HCT116 (cell line): ENCODE measurements around the gene PDE8A. TPM values are rescaled to one million over a fixed set of nuclear protein-coding genes. Genes with fewer than 3 reads are reported as not detected.

Experiments used
- ATAC-seq: fragments of 200-7000 bp; cut with Tn5 transposase; 2 replicates; pipeline ENCODE4 v1.9.1; 2020; ENCODE audit warnings: mild to moderate bottlenecking, moderate library complexity
- BruUV-seq: library from RNA; stranded (reverse); fragments of 400-500 nt; replicated peaks from 2 replicates; lab custom pipeline; 2021; lab: Mats Ljungman, UMichigan
- CTCF ChIA-PET: fragments of 300-600 bp; sonication (Branson Sonifier 250); formaldehyde crosslinking; loops from one replicate; lab custom pipeline; 2021; ENCODE audit warnings: antibody characterized with exemption; lab: Charles Lee
- POLR2A ChIA-PET: fragments of 300-600, 350-600 bp; sonication (Branson Sonifier 250); formaldehyde crosslinking; loops from one replicate; lab custom pipeline; 2021; ENCODE audit warnings: antibody characterized with exemption; lab: Charles Lee
- RAD21 ChIA-PET, 2 experiments: fragments of 300-600 bp; sonication (Branson Sonifier 250); formaldehyde crosslinking; loops; one replicate each; lab custom pipeline; 2023; ENCODE audit warnings: low total read pairs in 2 of 2; ENCODE audit not compliant: uncharacterized antibody in 2 of 2, unreplicated experiment in 2 of 2, low non-redundant PET in 1 of 2; lab: Charles Lee
- DNase-seq: peaks from one replicate; pipeline ENCODE4 v3.0.0-alpha.2; 2010; ENCODE audit warnings: low read depth, low spot score
- H2AFZ ChIP-seq: fragments of 200-600 bp; shearing (Covaris generic), sonication (generic); 2 replicates; pipeline ENCODE4 v1.6.1; 2017; ENCODE audit warnings: low read depth, mixed run types, mixed read lengths, antibody characterized with exemption, low read length; ENCODE audit not compliant: poor library complexity, severe bottlenecking
- H3K27ac ChIP-seq: 2 replicates; pipeline ENCODE4 v1.5.1; 2012; ENCODE audit warnings: low read depth, low read length
- H3K27me3 ChIP-seq: fragments of 200-600 bp; sonication (generic); 2 replicates; pipeline ENCODE4 v1.6.1; 2016; ENCODE audit warnings: mixed run types, low read length, mixed read lengths; ENCODE audit not compliant: insufficient read depth
- H3K36me3 ChIP-seq, 2 experiments: fragments of 200-500 bp in 1 of 2; fragments of 200-600 bp in 1 of 2; sonication (Bioruptor generic) in 1 of 2; sonication (generic) in 1 of 2; 2 replicates each; pipeline versions ENCODE4 v1.5.1 to v1.6.1; 2014 to 2016; ENCODE audit warnings: low read length in 2 of 2, inconsistent platforms in 1 of 2, mixed read lengths in 1 of 2, mixed run types in 1 of 2; ENCODE audit not compliant: insufficient read depth in 2 of 2, control insufficient read depth in 1 of 2
- H3K4me1 ChIP-seq, 2 experiments: fragments of 200-600 bp in 1 of 2; sonication (generic) in 1 of 2; 2 replicates each; pipeline versions ENCODE4 v1.5.1 to v1.6.1; 2012 to 2017; ENCODE audit warnings: low read length in 2 of 2, inconsistent platforms in 1 of 2, mild to moderate bottlenecking in 1 of 2, mixed read lengths in 1 of 2, mixed run types in 1 of 2, moderate library complexity in 1 of 2; ENCODE audit not compliant: insufficient read depth in 2 of 2, control insufficient read depth in 1 of 2
- H3K4me2 ChIP-seq: fragments of 200-600 bp; sonication (generic); 2 replicates; pipeline ENCODE4 v1.6.1; 2017; ENCODE audit warnings: mixed run types, low read length, mixed read lengths
- H3K4me3 ChIP-seq, 2 experiments: fragments of 200-600 bp in 1 of 2; sonication (generic) in 1 of 2; replicated peaks in 1 of 2; 2 replicates each; pipeline ENCODE4 v1.5.1; 2011 to 2016; ENCODE audit warnings: low read length in 2 of 2, control low read depth in 1 of 2, low read depth in 1 of 2, mild to moderate bottlenecking in 1 of 2, mixed read lengths in 1 of 2, mixed run types in 1 of 2
- H3K79me2 ChIP-seq: fragments of 200-600 bp; sonication (generic); 2 replicates; pipeline ENCODE4 v1.6.1; 2017; ENCODE audit warnings: mild to moderate bottlenecking, mixed run types, low read length, moderate library complexity, mixed read lengths; ENCODE audit not compliant: insufficient read depth
- H3K9ac ChIP-seq: fragments of 200-600 bp; sonication (generic); 2 replicates; pipeline ENCODE4 v1.6.1; 2016; ENCODE audit warnings: low read length, mixed read lengths
- H3K9me2 ChIP-seq: fragments of 200-600 bp; sonication (generic), shearing (Covaris generic); 2 replicates; pipeline ENCODE4 v1.6.1; 2017; ENCODE audit warnings: mixed run types, mild to moderate bottlenecking, moderate library complexity; ENCODE audit not compliant: insufficient read depth
- H3K9me3 ChIP-seq, 2 experiments: fragments of 200-500 bp in 1 of 2; fragments of 200-600 bp in 1 of 2; sonication (Bioruptor generic) in 1 of 2; sonication (generic) in 1 of 2; 2 replicates each; pipeline ENCODE4 v1.6.1; 2014 to 2017; ENCODE audit warnings: low read length in 2 of 2, mixed read lengths in 2 of 2, inconsistent platforms in 1 of 2, low read depth in 1 of 2, mild to moderate bottlenecking in 1 of 2, mixed run types in 1 of 2, moderate library complexity in 1 of 2; ENCODE audit not compliant: control insufficient read depth in 1 of 2, insufficient read depth in 1 of 2
- H4K20me1 ChIP-seq: fragments of 200-600 bp; sonication (generic), shearing (Covaris generic); 2 replicates; pipeline ENCODE4 v1.6.1; 2017; ENCODE audit warnings: mixed run types, mild to moderate bottlenecking, moderate library complexity; ENCODE audit not compliant: insufficient read depth
- CBX3 ChIP-seq: IDR thresholded peaks from 2 replicates; pipeline ENCODE4 v1.6.1; 2012; ENCODE audit warnings: low read depth
- CEBPB ChIP-seq: IDR thresholded peaks from 2 replicates; pipeline ENCODE4 v1.6.1; 2012; ENCODE audit warnings: low read depth
- ELF1 ChIP-seq: IDR thresholded peaks from 2 replicates; pipeline ENCODE4 v1.6.1; 2012; ENCODE audit warnings: low read depth, borderline replicate concordance
- EZH2 ChIP-seq: fragments of 200-600 bp; sonication (generic); IDR thresholded peaks from 2 replicates; pipeline ENCODE4 v1.6.1; 2017; ENCODE audit warnings: antibody characterized with exemption, mixed run types
- POLR2A ChIP-seq: IDR thresholded peaks from 2 replicates; pipeline ENCODE4 v1.7.0; 2011; ENCODE audit warnings: borderline replicate concordance; ENCODE audit not compliant: insufficient read depth, insufficient read length; ENCODE audit errors: extremely low read depth
- RAD21 ChIP-seq: IDR thresholded peaks from 2 replicates; pipeline ENCODE4 v1.6.1; 2012; ENCODE audit warnings: low read depth, mild to moderate bottlenecking
- REST ChIP-seq: IDR thresholded peaks from 2 replicates; pipeline ENCODE4 v1.6.1; 2012; ENCODE audit warnings: low read depth
- SRF ChIP-seq: IDR thresholded peaks from 2 replicates; pipeline ENCODE4 v1.6.1; 2012; ENCODE audit warnings: low read depth
- ZNF274 ChIP-seq: fragments of 200-500 bp; sonication (Bioruptor generic); IDR thresholded peaks from 2 replicates; pipeline ENCODE4 v1.6.1; 2014; ENCODE audit warnings: mild to moderate bottlenecking, low read depth, low read length, inconsistent platforms
- intact Hi-C: fragments of 100-400 bp; cut with micrococcal nuclease; formaldehyde crosslinking; loops from 2 replicates; pipeline ENCODE4 v1.10.0; 2022
- total RNA-seq: library from RNA; stranded (reverse); gene quantifications from one replicate; pipeline ENCODE4 v1.2.1, GENCODE V29; 2021; ENCODE audit not compliant: unreplicated experiment

PDE8A gene
- total RNA-seq, 1 experiment from 2014 or later: 37.8 TPM

GRCh38 chr15:84983294-84983693, 1.6 kb downstream of the PDE8A start:
- Histone ChIP-seq H3K4me3 (peak overlapping the region in 1 of 2 experiments; percentile 69; a peak in 3 of 4 replicates), H3K9me3 (no peaks in the 10 kb centered on the region), H3K9ac (peak overlapping the region; percentile 81; the same call in 1 of the 2 replicates), H3K27ac (no peak overlapping the region), H2AFZ (no peak overlapping the region), H4K20me1 (peaks cover 7% of the 10 kb centered on the region; the same call in 1 of the 2 replicates), H3K36me3 (no peaks in the 10 kb centered on the region), H3K9me2 (no peaks in the 10 kb centered on the region), H3K79me2 (peaks cover 57% of the 10 kb centered on the region), H3K4me2 (peak overlapping the region; percentile 92), H3K27me3 (no peaks in the 10 kb centered on the region)
- no TSS peak for BruUV-seq
- RAD21 ChIA-PET: no interaction called here
- ATAC-seq: no peak
- POLR2A ChIA-PET: no interaction called here
- intact Hi-C loops: loop anchor here (2.0 kb wide), 1 partner anchor 62 kb away; no protein-coding TSS in a partner anchor
- CTCF ChIA-PET: no interaction called here
- DNase-seq: no peak
- TF ChIP-seq EZH2: no peak
- TF ChIP-seq ZNF274: no peak
- TF ChIP-seq ELF1: no peak
- TF ChIP-seq POLR2A: no peak
- TF ChIP-seq REST: no peak
- TF ChIP-seq CBX3: no peak
- no peak for TF ChIP-seq SRF
- no peak for TF ChIP-seq RAD21
- TF ChIP-seq CEBPB: no peak
- TF ChIP-seq, all 23 proteins: peak for 0
- peaks cover 10 to 31% of the 10 kb centered on the region in 2 experiments; a peak in 3 of 4 replicates for H3K4me1 ChIP-seq
